ENCODE data around the gene SPTBN5.

SPTBN5 gene

DNA sequence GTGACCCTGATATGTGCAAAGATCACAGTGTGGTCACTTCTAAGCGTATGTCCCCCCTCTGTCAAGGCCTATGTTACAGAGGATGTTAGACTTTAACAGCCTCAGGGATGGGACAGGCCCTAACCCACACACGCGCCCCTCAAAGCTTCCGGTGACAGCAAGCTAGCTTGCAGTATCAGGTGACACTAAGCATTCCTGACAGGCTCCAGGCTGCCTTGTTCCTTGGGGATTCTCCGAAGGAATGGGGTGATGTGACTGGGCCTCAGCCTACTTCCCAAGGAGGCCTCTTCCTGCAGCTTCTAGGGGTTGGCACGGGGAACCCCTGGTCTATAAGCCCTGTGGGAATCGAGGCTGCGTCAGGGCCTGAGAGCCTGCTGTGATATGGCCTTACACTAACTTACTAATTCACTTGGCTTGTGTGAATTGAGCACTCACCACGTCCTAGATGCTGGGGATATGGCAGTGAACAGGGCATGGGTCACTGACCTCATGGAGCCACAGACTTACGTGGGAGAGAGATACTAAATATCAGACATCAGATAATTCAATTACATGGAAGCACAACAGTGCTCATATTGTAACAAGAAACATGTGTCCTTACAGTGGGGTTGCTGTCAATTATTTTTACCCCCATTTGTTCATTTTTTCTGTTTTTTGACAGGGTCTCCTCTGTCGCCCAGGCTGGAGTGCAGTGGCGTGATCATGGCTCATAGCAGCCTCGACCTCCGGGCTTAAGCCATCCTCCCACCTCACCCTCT, 11.4 kb upstream of the SPTBN5 start:
- no peak for DNase-seq
- Mint-ChIP-seq H3K27ac (peak overlapping the region; percentile 78 to 90), H3K9me3 (no peaks in the 10 kb centered on the region), H3K4me1 (ENCODE audit: low read depth in 2 of 2) (peaks cover 6 to 8% of the 10 kb centered on the region in 2 donors), H3K36me3 (ENCODE audit: insufficient read depth) (peaks cover 31% of the 10 kb centered on the region), H3K4me3 (no peak overlapping the region), H3K27me3 (no peaks in the 10 kb centered on the region)
- ATAC-seq (replicated peaks) = peak; percentile 14

DNA sequence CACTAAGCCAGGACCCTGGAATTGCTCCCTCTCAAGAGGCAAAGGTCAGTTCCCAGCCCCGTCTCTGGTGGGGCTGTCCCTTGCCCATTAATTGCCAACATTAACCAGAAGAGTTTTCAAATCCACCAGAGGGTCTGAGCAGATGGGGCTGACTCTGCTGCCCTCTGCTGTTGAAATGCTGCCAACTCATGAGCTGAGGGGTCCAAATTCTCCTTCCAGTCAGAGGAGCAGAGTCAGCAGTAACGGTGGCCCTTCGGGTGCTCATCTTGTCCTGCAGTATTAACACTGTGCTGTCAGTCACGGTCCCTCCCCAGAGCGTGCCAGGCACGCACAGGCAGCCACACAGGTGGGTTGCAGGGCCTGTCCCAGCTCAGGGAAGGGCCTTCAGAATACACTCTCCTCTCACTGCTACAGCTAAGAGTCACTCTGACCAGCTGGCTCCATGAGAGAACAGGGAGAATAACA, 10.7 kb upstream of the SPTBN5 start:
- Mint-ChIP-seq H3K4me3 (no peak overlapping the region), H3K27me3 (no peaks in the 10 kb centered on the region), H3K36me3 (ENCODE audit: insufficient read depth) (peaks cover 38% of the 10 kb centered on the region), H3K9me3 (no peaks in the 10 kb centered on the region), H3K27ac (peak overlapping the region; percentile 78 to 90), H3K4me1 (ENCODE audit: low read depth in 2 of 2) (peaks cover 6 to 8% of the 10 kb centered on the region in 2 donors)
- ATAC-seq (replicated peaks) = peak; percentile 91
- peak; percentile 69 to 79 (median 74) for DNase-seq

DNA sequence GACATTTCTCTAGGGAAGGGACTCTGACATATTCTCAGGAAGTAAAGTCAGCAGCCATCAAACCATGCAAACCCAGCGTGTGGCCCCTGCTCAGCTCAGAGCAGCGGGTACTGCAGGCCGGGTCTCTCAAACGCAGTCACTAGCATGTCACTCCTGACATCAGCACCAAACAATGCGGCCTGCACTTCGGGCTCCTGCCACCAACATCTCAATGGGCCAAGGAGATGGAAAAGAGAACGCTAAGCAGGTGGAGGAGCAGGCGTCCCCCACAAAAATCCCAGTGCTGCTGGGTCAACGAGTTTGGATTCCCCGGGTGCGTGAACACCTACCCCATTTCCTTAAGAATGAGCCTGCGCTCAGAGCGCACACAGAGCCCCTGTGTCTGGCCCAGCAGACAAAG, 9.9 kb upstream of the SPTBN5 start:
- H3K9me3 Mint-ChIP-seq = no peaks in the 10 kb centered on the region
- H3K4me3 Mint-ChIP-seq = no peak overlapping the region
- H3K4me1 Mint-ChIP-seq (ENCODE audit: low read depth in 2 of 2) = peaks cover 6 to 8% of the 10 kb centered on the region in 2 donors
- DNase-seq = no peak
- peak overlapping the region; percentile 15 to 90 for H3K27ac Mint-ChIP-seq
- no peaks in the 10 kb centered on the region for H3K27me3 Mint-ChIP-seq
- ATAC-seq (replicated peaks) = no peak
- peaks cover 45% of the 10 kb centered on the region for H3K36me3 Mint-ChIP-seq (ENCODE audit: insufficient read depth)

DNA sequence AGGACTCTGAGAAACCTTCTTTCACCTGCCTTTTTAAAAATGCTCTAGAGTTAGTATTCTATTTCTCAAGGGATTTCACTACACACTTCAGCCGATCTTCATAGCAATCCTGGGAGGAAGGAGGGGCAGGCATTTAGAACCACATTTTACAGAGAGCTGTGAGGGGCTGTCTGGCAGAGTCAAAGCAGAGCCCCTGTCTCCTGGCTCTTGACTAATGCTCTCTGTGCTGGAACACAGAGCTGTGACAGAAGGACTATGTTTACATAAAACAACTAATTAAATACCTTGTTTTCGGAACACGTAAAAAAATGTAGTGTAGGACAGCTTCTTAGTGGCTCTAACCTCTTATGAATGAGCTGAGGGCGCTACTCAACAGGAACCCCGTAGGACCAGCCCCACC, 7.6 kb upstream of the SPTBN5 start:
- Mint-ChIP-seq H3K27me3 (no peaks in the 10 kb centered on the region), H3K4me3 (no peak overlapping the region), H3K9me3 (no peaks in the 10 kb centered on the region), H3K36me3 (ENCODE audit: insufficient read depth) (peaks cover 56% of the 10 kb centered on the region), H3K27ac (peak overlapping the region; percentile 27 to 41), H3K4me1 (ENCODE audit: low read depth in 2 of 2) (peaks cover 7 to 8% of the 10 kb centered on the region in 2 donors)
- ATAC-seq (replicated peaks) (no peak), DNase-seq (no peak)

DNA sequence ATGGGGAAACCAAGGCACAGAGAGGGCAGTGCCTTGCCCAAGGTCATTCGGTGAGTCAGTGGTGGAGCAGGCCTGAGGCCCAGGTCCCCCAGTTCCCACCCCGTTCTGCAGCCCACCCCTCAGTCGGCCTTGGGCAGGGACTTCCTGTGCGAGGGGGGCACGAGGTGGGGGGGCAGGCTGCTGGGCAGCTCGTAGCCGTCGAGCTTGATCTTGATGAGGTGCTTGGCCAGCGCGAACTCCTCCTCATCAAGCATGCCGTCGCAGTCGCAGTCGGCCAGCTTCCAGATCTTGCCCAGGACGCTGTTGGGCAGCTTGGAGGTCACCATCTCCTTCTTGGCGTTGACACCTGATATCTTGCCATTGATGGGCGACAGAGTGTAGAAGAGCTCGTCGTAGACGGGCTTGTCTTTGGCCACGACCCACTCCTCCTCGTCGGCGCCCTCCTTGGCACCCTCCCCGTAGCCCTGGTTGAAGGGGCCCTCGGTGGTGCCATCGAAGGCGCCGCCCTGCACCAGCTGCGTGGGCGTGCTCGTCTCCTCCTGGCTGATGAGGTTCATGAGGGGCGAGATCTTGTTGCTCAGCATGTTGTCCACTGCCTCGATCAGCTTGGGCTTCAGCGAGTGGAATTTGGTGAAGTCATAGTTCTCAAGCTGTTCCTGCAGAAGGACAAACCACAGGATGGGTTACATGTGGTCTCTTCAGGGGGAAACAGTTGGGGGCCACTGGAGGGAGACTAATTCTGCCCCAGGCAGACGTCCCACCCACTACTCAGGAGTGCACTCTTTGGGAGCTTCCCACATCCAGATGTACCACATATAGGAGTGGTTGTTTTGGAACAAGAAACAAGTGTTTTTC, 6.9 kb upstream of the SPTBN5 start:
- Mint-ChIP-seq H3K9me3 (no peaks in the 10 kb centered on the region), H3K36me3 (ENCODE audit: insufficient read depth) (peaks cover 60% of the 10 kb centered on the region), H3K27me3 (no peaks in the 10 kb centered on the region), H3K27ac (peak overlapping the region; percentile 27 to 100), H3K4me3 (no peak overlapping the region), H3K4me1 (ENCODE audit: low read depth in 2 of 2) (peaks cover 8 to 10% of the 10 kb centered on the region in 2 donors)
- DNase-seq = no peak
- no peak for ATAC-seq (replicated peaks)

DNA sequence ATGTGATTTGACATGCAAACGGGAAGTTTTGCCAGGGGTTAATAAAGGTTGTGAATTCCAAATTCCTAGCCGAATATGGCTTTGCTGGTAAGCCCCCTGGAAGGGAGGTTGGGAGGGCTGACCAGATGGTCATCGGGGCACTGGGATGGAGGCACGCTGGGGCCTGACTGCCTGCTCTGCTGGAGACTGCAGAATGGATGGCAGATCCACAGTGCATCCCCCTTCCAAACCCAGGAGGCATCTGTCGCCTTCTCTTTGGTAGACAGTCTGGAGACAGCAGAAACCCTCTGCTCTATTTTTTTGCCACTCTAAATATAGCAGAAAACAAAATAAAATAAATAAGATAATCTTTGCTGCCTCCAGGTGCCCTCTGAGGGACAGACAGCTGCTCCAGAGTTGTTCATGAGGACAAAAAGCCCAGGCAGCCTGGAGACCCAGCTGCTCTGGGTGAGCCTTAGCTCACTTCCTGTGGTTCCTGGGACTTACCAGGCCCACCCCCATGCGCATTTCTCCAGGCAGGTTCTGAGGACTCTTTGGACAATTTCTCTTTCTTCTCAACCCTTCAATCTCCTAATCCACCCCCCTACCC, 6.1 kb upstream of the SPTBN5 start:
- peak overlapping the region; percentile 32 to 100 for H3K27ac Mint-ChIP-seq
- no peak for ATAC-seq (replicated peaks)
- peaks cover 65% of the 10 kb centered on the region for H3K36me3 Mint-ChIP-seq (ENCODE audit: insufficient read depth)
- peaks cover 14 to 18% of the 10 kb centered on the region in 2 donors for H3K4me1 Mint-ChIP-seq (ENCODE audit: low read depth in 2 of 2)
- no peaks in the 10 kb centered on the region for H3K27me3 Mint-ChIP-seq
- DNase-seq = no peak
- H3K4me3 Mint-ChIP-seq = no peak overlapping the region
- no peaks in the 10 kb centered on the region for H3K9me3 Mint-ChIP-seq

DNA sequence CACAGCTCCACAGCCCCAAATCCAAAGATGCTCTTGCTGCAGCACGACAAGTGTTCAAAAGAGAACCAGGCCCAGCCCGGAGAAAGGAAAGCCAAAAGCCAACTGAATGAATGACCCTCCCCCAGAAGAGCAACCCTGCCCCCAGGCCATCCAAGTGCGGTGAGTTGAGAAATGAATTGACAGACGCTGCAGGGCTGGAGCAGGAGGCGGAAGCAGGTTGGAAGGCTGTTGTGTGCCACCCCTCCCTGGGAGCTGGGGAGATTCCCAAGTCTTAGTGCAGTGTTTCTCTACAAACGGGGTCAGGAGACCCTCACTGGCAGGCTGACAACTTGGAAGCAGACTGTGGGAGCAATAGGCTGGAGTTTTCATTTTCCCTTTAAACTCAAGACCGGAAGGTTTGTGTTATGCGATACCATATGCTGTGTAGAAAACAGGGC, 3.5 kb upstream of the SPTBN5 start:
- no peak for DNase-seq
- peak overlapping the region; percentile 99 to 100 for H3K27ac Mint-ChIP-seq
- H3K4me3 Mint-ChIP-seq = no peak overlapping the region
- no peaks in the 10 kb centered on the region for H3K9me3 Mint-ChIP-seq
- H3K27me3 Mint-ChIP-seq = no peaks in the 10 kb centered on the region
- peaks cover 62% of the 10 kb centered on the region for H3K36me3 Mint-ChIP-seq (ENCODE audit: insufficient read depth)
- peaks cover 29% of the 10 kb centered on the region in 2 donors for H3K4me1 Mint-ChIP-seq (ENCODE audit: low read depth in 2 of 2)
- ATAC-seq (replicated peaks) = no peak

DNA sequence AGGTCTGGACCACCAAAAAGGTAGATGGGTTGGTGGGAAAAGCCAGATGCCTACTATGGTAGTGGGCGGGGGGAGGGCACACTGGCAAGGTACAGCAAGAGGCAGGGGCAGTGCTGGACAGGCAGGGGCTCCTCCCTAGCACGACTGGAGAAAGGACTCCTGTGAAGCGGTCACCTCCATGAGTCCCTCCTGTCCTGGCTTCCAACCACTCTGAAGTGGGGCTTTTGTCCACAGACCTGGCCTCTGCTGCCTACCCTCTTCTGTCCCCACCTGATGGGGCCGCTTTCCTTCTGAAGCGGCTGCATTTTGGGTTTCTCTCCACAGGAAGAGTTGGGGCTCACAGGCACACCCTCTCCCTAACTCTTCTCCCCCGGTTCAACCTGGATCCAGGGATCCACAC, 2.7 kb upstream of the SPTBN5 start:
- peak overlapping the region in 1 of 2 donors; percentile 84 for H3K4me3 Mint-ChIP-seq
- no peak for ATAC-seq (replicated peaks)
- no peak for DNase-seq
- no peaks in the 10 kb centered on the region for H3K27me3 Mint-ChIP-seq
- H3K27ac Mint-ChIP-seq = peak overlapping the region; percentile 99 to 100
- no peaks in the 10 kb centered on the region for H3K9me3 Mint-ChIP-seq
- H3K36me3 Mint-ChIP-seq (ENCODE audit: insufficient read depth) = peaks cover 57% of the 10 kb centered on the region
- peaks cover 32 to 34% of the 10 kb centered on the region in 2 donors for H3K4me1 Mint-ChIP-seq (ENCODE audit: low read depth in 2 of 2)

DNA sequence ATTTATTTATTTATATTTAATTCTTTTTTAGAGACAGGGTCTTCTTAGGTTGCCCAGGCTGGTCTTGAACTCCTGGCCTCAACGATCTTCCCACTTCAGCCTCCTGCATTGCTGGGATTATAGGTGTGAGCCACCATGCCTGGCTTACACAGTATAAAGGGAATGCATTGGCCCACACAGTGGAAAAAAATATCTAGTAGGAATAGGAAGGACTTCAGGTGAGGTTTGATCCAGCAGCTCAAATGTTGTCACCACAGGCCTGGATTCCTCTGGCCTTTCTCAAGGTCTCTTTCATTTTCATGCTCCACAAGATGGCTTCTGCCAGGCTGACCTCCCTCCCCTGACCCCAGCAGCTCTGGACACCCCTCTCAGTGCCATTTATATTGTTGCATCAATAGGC, 2.1 kb upstream of the SPTBN5 start:
- Mint-ChIP-seq H3K27me3 (no peaks in the 10 kb centered on the region), H3K27ac (peak overlapping the region; percentile 99 to 100), H3K9me3 (no peaks in the 10 kb centered on the region), H3K4me1 (ENCODE audit: low read depth in 2 of 2) (peaks cover 32 to 34% of the 10 kb centered on the region in 2 donors), H3K36me3 (ENCODE audit: insufficient read depth) (peaks cover 52% of the 10 kb centered on the region), H3K4me3 (peak overlapping the region; percentile 22 to 84)
- no peak for DNase-seq
- no peak for ATAC-seq (replicated peaks)

DNA sequence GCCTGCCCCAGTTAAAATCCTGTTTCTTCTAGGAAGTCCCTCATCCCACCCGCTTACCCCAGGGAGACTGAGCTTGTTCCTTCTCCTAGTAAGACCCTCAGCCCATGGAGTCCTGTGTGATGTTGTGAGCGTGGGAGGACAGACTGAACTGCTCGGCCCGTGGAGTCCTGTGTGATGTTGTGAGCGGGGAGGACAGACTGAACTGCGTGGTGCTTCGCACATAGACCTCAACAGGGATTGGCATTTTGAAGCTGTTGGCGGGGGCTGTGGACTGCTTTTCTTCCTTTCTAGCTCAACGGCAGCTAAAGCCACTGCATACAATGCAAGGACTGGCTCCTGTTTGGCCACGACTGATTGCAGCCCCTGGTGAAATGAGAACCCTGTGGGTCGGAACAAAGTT, 1.6 kb upstream of the SPTBN5 start:
- no peaks in the 10 kb centered on the region for H3K27me3 Mint-ChIP-seq
- ATAC-seq (replicated peaks) (no peak), DNase-seq (no peak)
- no peaks in the 10 kb centered on the region for H3K9me3 Mint-ChIP-seq
- H3K36me3 Mint-ChIP-seq (ENCODE audit: insufficient read depth) = peaks cover 52% of the 10 kb centered on the region
- peak overlapping the region; percentile 99 to 100 for H3K27ac Mint-ChIP-seq
- H3K4me1 Mint-ChIP-seq (ENCODE audit: low read depth in 2 of 2) = peaks cover 34% of the 10 kb centered on the region in 2 donors
- peak overlapping the region; percentile 81 to 84 for H3K4me3 Mint-ChIP-seq

DNA sequence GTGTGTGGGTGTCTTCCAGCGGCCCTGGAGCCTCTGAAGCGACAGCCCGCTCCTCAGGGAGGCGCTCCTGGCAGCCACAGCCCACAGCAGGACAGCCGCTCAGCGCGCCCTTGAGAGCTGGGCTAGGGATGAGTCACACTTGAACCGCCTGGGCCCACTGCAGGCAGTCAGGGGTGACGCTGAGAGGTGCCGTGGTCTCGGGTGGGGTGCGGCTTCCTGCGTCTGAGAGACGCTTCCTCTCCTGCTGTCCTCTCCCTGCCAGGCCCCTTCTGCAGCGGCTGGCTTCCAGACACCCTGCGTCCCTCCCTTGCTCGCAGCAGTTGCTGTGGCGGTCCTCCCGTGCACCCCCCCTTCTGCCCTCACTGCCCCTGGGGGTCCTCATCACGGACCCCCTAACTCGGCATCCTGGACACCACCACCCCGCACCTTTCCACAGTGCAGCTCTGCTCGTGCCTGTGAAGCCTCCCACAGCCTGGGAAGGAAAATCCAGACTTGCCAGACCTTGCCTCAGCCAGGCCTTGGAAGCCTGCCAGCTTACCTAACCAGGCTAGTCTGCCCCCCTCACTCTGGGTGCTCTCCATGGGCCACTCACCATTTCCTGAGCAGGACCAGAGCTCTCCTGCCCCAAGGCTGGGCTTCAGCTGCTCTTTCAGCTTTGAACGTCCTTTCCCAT, 1.1 kb upstream of the SPTBN5 start:
- DNase-seq = peak; percentile 88 to 91 (median 91)
- Mint-ChIP-seq H3K27me3 (no peaks in the 10 kb centered on the region), H3K27ac (peak overlapping the region; percentile 99 to 100), H3K36me3 (ENCODE audit: insufficient read depth) (peaks cover 49% of the 10 kb centered on the region), H3K4me3 (peak overlapping the region; percentile 81 to 84), H3K9me3 (no peaks in the 10 kb centered on the region), H3K4me1 (ENCODE audit: low read depth in 2 of 2) (peaks cover 34 to 35% of the 10 kb centered on the region in 2 donors)
- peak; percentile 94 for ATAC-seq (replicated peaks)

DNA sequence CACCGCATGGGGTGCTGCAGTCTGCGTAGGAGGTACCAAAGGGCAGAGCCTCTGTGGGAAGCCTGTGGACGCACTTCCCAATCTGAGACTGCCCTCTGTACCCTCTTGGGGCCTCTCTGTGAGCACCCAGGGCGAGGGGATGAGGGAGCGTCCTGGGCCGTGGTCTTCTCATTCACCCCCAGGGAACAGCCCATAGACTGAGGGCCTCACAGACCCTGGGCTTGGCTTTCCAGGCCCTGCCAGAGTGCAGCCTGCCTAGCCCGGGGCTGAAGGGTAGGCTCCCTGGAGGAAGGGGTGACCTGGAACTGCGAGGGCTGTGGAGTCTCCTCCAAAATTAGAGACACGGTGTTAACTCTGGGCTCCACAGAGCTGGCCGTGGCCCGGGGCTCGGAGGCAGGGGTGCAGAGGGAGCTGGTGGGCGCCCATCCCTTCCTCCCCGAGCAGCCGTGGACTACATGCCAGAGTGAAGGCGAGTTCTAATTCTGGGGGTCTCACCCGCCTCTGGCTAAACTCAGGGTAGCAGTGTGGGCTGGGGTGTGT, 468 bp upstream of the SPTBN5 start:
- Mint-ChIP-seq H3K27me3 (no peaks in the 10 kb centered on the region), H3K4me1 (ENCODE audit: low read depth in 2 of 2) (peaks cover 35 to 40% of the 10 kb centered on the region in 2 donors), H3K27ac (peak overlapping the region; percentile 99 to 100), H3K9me3 (no peaks in the 10 kb centered on the region), H3K36me3 (ENCODE audit: insufficient read depth) (peaks cover 43% of the 10 kb centered on the region), H3K4me3 (peak overlapping the region; percentile 81 to 84)
- ATAC-seq (replicated peaks) (no peak), DNase-seq (no peak)

All from effector memory CD8-positive, alpha-beta T cell (primary cell).